IMR-90 (cell line): ENCODE results near the gene FNDC5. TPM values are rescaled to one million over a fixed set of nuclear protein-coding genes. Genes with fewer than 3 reads are reported as not detected.

ENCODE experiments used
- ATAC-seq: fragments of 200-7000 bp; cut with Tn5 transposase; 2 replicates; pipeline ENCODE4 v1.9.1; 2020; ENCODE audit warnings: low read depth, mild to moderate bottlenecking, moderate library complexity
- BruUV-seq: library from RNA; stranded (reverse); fragments of 400-500 nt; replicated peaks from 2 replicates; lab custom pipeline; 2021; lab: Mats Ljungman, UMichigan
- CTCF ChIA-PET: fragments of 300-600 bp; formaldehyde crosslinking; extraction: SDS; loops from one replicate; lab custom pipeline; 2021; ENCODE audit warnings: antibody characterized with exemption; lab: Yijun Ruan, JAX
- POLR2A ChIA-PET: fragments of 300-600 bp; sonication (Branson Sonifier 250); formaldehyde crosslinking; loops from one replicate; lab custom pipeline; 2022; ENCODE audit warnings: antibody characterized with exemption; ENCODE audit not compliant: unreplicated experiment; lab: Charles Lee
- DNase-seq: peaks from one replicate; pipeline ENCODE4 v3.0.0; 2013
- H2AFZ ChIP-seq: replicated peaks from 2 replicates; pipeline ENCODE3; 2013; ENCODE audit warnings: low read length, mild to moderate bottlenecking; ENCODE audit not compliant: poor library complexity
- H2AK5ac ChIP-seq: 2 replicates; pipeline ENCODE4 v1.6.1; 2013; ENCODE audit warnings: low read depth, low read length, inconsistent platforms
- H2AK9ac ChIP-seq: replicated peaks from 2 replicates; pipeline ENCODE3; 2013; ENCODE audit warnings: mild to moderate bottlenecking, low read depth, low read length, moderate library complexity; ENCODE audit not compliant: poor library complexity
- H2BK120ac ChIP-seq: 2 replicates; pipeline ENCODE4 v1.6.1; 2013; ENCODE audit warnings: low read depth, low read length, inconsistent platforms
- H2BK15ac ChIP-seq: 3 replicates; pipeline ENCODE4 v1.6.1; 2013; ENCODE audit warnings: low read depth, low read length, inconsistent platforms
- H2BK20ac ChIP-seq: 2 replicates; pipeline ENCODE4 v1.6.1; 2013; ENCODE audit warnings: low read depth, mild to moderate bottlenecking, inconsistent platforms, low read length, moderate library complexity
- H2BK5ac ChIP-seq: 2 replicates; pipeline ENCODE4 v1.6.1; 2013; ENCODE audit warnings: mild to moderate bottlenecking, low read depth, low read length, inconsistent platforms; ENCODE audit not compliant: poor library complexity, severe bottlenecking
- H3K14ac ChIP-seq: replicated peaks from 2 replicates; pipeline ENCODE4 v1.6.1; 2013; ENCODE audit warnings: low read depth, low read length, inconsistent platforms
- H3K18ac ChIP-seq: 2 replicates; pipeline ENCODE4 v1.6.1; 2013; ENCODE audit warnings: low read depth, low read length, control low read depth
- H3K23ac ChIP-seq: 2 replicates; pipeline ENCODE4 v1.6.1; 2013; ENCODE audit warnings: low read depth, low read length, inconsistent platforms
- H3K27ac ChIP-seq: 2 replicates; pipeline ENCODE4 v1.5.1; 2013; ENCODE audit warnings: mild to moderate bottlenecking, control low read depth, low read length; ENCODE audit not compliant: insufficient read depth
- H3K27me3 ChIP-seq: 2 replicates; pipeline ENCODE4 v1.6.1; 2013; ENCODE audit warnings: low read length; ENCODE audit not compliant: control insufficient read depth, insufficient read depth
- H3K36me3 ChIP-seq: 2 replicates; pipeline ENCODE4 v1.6.1; 2013; ENCODE audit warnings: low read length, mixed read lengths; ENCODE audit not compliant: control insufficient read depth, insufficient read depth
- H3K4ac ChIP-seq: 2 replicates; pipeline ENCODE4 v1.6.1; 2013; ENCODE audit warnings: low read depth, low read length, inconsistent platforms
- H3K4me1 ChIP-seq: 2 replicates; pipeline ENCODE4 v1.6.1; 2013; ENCODE audit warnings: low read length, mixed read lengths; ENCODE audit not compliant: control insufficient read depth, insufficient read depth
- H3K4me2 ChIP-seq: 2 replicates; pipeline ENCODE4 v1.6.1; 2013; ENCODE audit warnings: low read depth, mild to moderate bottlenecking, control low read depth, low read length, moderate library complexity
- H3K4me3 ChIP-seq: 2 replicates; pipeline ENCODE4 v1.5.1; 2013; ENCODE audit warnings: low read depth, mild to moderate bottlenecking, control low read depth, low read length, moderate library complexity; ENCODE audit not compliant: insufficient read depth
- H3K56ac ChIP-seq: 2 replicates; pipeline ENCODE4 v1.6.1; 2013; ENCODE audit warnings: low read length, inconsistent platforms; ENCODE audit not compliant: insufficient read depth; ENCODE audit errors: extremely low read depth
- H3K79me1 ChIP-seq, 2 experiments: 2 replicates each; pipeline ENCODE4 v1.6.1; 2013; ENCODE audit warnings: low read length in 2 of 2, inconsistent platforms in 1 of 2, low read depth in 1 of 2
- H3K9ac ChIP-seq: 2 replicates; pipeline ENCODE4 v1.6.1; 2013; ENCODE audit warnings: low read depth, low read length, control low read depth
- H3K9me1 ChIP-seq: 2 replicates; pipeline ENCODE4 v1.6.1; 2013; ENCODE audit warnings: low read length, inconsistent platforms; ENCODE audit not compliant: insufficient read depth
- H3K9me3 ChIP-seq: 2 replicates; pipeline ENCODE4 v1.6.1; 2013; ENCODE audit warnings: low read length; ENCODE audit not compliant: control insufficient read depth, insufficient read depth
- H4K20me1 ChIP-seq: 2 replicates; pipeline ENCODE4 v1.6.1; 2013; ENCODE audit warnings: low read length, inconsistent platforms; ENCODE audit not compliant: insufficient read depth
- H4K5ac ChIP-seq: 2 replicates; pipeline ENCODE4 v1.6.1; 2013; ENCODE audit warnings: mild to moderate bottlenecking, low read depth, low read length, control low read depth
- H4K8ac ChIP-seq, 2 experiments: 2 replicates each; pipeline ENCODE4 v1.6.1; 2013; ENCODE audit warnings: low read depth in 2 of 2, low read length in 2 of 2, control low read depth in 1 of 2, inconsistent platforms in 1 of 2
- H4K91ac ChIP-seq: 2 replicates; pipeline ENCODE4 v1.6.1; 2013; ENCODE audit warnings: low read depth, low read length, inconsistent platforms; ENCODE audit not compliant: insufficient read depth
- CHD1 ChIP-seq: IDR thresholded peaks from 2 replicates; pipeline ENCODE4 v1.6.1; 2012; ENCODE audit warnings: low read depth, low read length, improper control_type of control experiment
- FOS ChIP-seq: fragments of 150-350 bp; IDR thresholded peaks from 2 replicates; pipeline ENCODE4 v1.6.1; 2016; ENCODE audit warnings: low read depth, low read length
- MAFK ChIP-seq: IDR thresholded peaks from 2 replicates; pipeline ENCODE4 v1.6.1; 2012; ENCODE audit warnings: low read depth, low read length, improper control_type of control experiment
- MAZ ChIP-seq: IDR thresholded peaks from 2 replicates; pipeline ENCODE4 v1.6.1; 2012; ENCODE audit warnings: low read depth, mild to moderate bottlenecking, low read length, improper control_type of control experiment, moderate library complexity, borderline replicate concordance
- RAD21 ChIP-seq: IDR thresholded peaks from 2 replicates; pipeline ENCODE4 v1.6.1; 2012; ENCODE audit warnings: low read length, improper control_type of control experiment
- RCOR1 ChIP-seq: IDR thresholded peaks from 2 replicates; pipeline ENCODE4 v1.6.1; 2012; ENCODE audit warnings: mild to moderate bottlenecking, low read length, improper control_type of control experiment; ENCODE audit not compliant: insufficient replicate concordance
- WGBS, 2 experiments: methylation state at CpG; one replicate each; pipeline versions ENCODE4 v1.1.5 to v1.1.7; 2013; ENCODE audit warnings: missing lambda C conversion rate in 2 of 2; ENCODE audit not compliant: insufficient read length in 1 of 2; ENCODE audit errors: extremely low coverage in 2 of 2; 5-methylcytosine and 5-hydroxymethylcytosine counted together
- dilution Hi-C: fragments of 300-500 bp; cut with HindIII; formaldehyde crosslinking; loops from one replicate; pipeline ENCODE4 v1.14.3; 2018; ENCODE audit warnings: low sequenced_read_pairs; ENCODE audit not compliant: unreplicated experiment
- in situ Hi-C: fragments of 300-500 bp; cut with MboI; formaldehyde crosslinking; loops from 3 replicates; pipeline ENCODE4 v1.14.3; 2019; ENCODE audit warnings: low sequenced_read_pairs, inconsistent platforms, mixed read lengths
- intact Hi-C: fragments of 100-400 bp; cut with micrococcal nuclease; formaldehyde crosslinking; loops from 2 replicates; pipeline ENCODE4 v1.10.0; 2022
- polyA plus RNA-seq, 3 experiments: library from polyadenylated mRNA; depleted of rRNA; stranded (reverse); fragments of >200 nt; gene quantifications; 2 replicates each; pipeline ENCODE4 v1.2.3, GENCODE V29; 2012; ENCODE audit warnings: low replicate concordance in 1 of 3
- total RNA-seq: library from RNA; depleted of rRNA; stranded (reverse); fragments of >200 nt; gene quantifications from 2 replicates; pipeline ENCODE4 v1.2.3, GENCODE V29; 2012
- TF ChIP-seq, protein P1 (sequence below): fragments of 150-350 bp; IDR thresholded peaks from 2 replicates; pipeline ENCODE4 v1.6.1; 2017; ENCODE audit warnings: mild to moderate bottlenecking, antibody characterized with exemption, low read length, low read depth
- TF ChIP-seq, protein P2 (sequence below): conservative IDR thresholded peaks from 2 replicates; pipeline ENCODE4 v1.5.1; 2012; ENCODE audit warnings: mild to moderate bottlenecking, low read depth, low read length, improper control_type of control experiment

Gene FNDC5
- total and polyA plus RNA-seq, 2 of the 4 experiments (the other 2 are of a cell fraction): 1.2 to 1.6 TPM

DNA sequence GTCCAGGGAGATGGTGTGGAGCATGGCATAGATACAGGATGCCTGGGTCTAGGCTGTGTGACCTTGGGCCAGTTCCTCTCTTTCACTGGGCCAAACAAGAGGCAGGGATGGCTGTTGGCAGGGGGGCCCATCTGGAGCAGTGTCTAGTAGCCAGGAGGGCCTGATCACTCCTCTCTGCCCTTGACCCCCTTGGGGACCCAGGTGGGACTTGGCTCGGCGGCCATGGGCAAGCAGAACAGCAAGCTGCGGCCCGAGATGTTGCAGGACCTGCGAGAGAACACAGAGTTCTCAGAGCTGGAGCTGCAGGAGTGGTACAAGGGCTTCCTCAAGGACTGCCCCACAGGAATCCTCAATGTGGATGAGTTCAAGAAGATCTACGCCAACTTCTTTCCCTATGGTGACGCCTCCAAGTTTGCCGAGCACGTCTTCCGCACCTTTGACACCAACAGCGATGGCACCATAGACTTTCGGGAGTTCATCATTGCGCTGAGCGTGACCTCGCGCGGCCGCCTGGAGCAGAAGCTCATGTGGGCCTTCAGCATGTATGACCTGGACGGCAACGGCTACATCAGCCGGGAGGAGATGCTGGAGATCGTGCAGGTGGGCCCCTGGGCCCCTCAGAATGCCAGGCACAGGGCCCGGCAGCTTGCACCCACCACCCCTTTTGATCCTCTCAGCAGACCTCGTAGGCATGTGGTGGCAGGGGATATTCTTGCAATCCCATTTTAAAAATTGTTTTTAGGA is 18.1 kb upstream of the FNDC5 start:
- no peak overlapping the region for H3K4me3 ChIP-seq
- DNase-seq (no peak), ATAC-seq (no peak)
- peaks cover 3% of the 10 kb centered on the region; the same call in 1 of the 2 replicates for H4K20me1 ChIP-seq
- no peak overlapping the region for H3K56ac ChIP-seq
- peaks cover 4% of the 10 kb centered on the region; the same call in 1 of the 2 replicates for H3K9me1 ChIP-seq
- no peak overlapping the region for H3K14ac ChIP-seq
- no TSS peak for BruUV-seq
- no peak overlapping the region for H3K23ac ChIP-seq
- H3K9ac ChIP-seq: no peak overlapping the region
- H3K27ac ChIP-seq: no peak overlapping the region
- POLR2A ChIA-PET: no interaction called here
- no peaks in the 10 kb centered on the region for H3K79me1 ChIP-seq
- no peak for TF ChIP-seq RAD21
- TF ChIP-seq MAZ: no peak
- no peak for TF ChIP-seq MAFK
- TF ChIP-seq, protein P1, sequence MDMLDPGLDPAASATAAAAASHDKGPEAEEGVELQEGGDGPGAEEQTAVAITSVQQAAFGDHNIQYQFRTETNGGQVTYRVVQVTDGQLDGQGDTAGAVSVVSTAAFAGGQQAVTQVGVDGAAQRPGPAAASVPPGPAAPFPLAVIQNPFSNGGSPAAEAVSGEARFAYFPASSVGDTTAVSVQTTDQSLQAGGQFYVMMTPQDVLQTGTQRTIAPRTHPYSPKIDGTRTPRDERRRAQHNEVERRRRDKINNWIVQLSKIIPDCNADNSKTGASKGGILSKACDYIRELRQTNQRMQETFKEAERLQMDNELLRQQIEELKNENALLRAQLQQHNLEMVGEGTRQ: no peak
- TF ChIP-seq, protein P2, sequence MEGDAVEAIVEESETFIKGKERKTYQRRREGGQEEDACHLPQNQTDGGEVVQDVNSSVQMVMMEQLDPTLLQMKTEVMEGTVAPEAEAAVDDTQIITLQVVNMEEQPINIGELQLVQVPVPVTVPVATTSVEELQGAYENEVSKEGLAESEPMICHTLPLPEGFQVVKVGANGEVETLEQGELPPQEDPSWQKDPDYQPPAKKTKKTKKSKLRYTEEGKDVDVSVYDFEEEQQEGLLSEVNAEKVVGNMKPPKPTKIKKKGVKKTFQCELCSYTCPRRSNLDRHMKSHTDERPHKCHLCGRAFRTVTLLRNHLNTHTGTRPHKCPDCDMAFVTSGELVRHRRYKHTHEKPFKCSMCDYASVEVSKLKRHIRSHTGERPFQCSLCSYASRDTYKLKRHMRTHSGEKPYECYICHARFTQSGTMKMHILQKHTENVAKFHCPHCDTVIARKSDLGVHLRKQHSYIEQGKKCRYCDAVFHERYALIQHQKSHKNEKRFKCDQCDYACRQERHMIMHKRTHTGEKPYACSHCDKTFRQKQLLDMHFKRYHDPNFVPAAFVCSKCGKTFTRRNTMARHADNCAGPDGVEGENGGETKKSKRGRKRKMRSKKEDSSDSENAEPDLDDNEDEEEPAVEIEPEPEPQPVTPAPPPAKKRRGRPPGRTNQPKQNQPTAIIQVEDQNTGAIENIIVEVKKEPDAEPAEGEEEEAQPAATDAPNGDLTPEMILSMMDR: no peak
- TF ChIP-seq FOS: no peak
- TF ChIP-seq CHD1: no peak
- TF ChIP-seq RCOR1: no peak
- no peak overlapping the region for H4K5ac ChIP-seq
- dilution Hi-C loops (no loop called here), intact Hi-C loops (loop anchor here (5.0 kb wide), 1 partner anchor 487 kb away; no protein-coding TSS in a partner anchor), in situ Hi-C loops (no loop called here)
- no peak overlapping the region for H2AFZ ChIP-seq
- H3K4me1 ChIP-seq: no peaks in the 10 kb centered on the region; the same call in 1 of the 2 replicates
- H2BK20ac ChIP-seq: no peak overlapping the region
- CTCF ChIA-PET: no interaction called here
- no peak overlapping the region for H3K4ac ChIP-seq
- WGBS, 2 experiments: 88% methylated on average over 13 of the region's 24 CpGs; no CpG with 5 or more reads in 1 of the 2 experiments
- H3K18ac ChIP-seq: no peak overlapping the region
- no peak overlapping the region for H2AK9ac ChIP-seq
- no peak overlapping the region for H4K91ac ChIP-seq
- no peak overlapping the region for H3K4me2 ChIP-seq
- peaks cover 2% of the 10 kb centered on the region; the same call in 1 of the 2 replicates for H3K9me3 ChIP-seq
- H2AK5ac ChIP-seq: no peak overlapping the region
- H2BK5ac ChIP-seq: no peak overlapping the region
- H3K27me3 ChIP-seq: peaks cover 67% of the 10 kb centered on the region
- no peaks in the 10 kb centered on the region for H3K36me3 ChIP-seq
- no peak overlapping the region for H4K8ac ChIP-seq
- no peak overlapping the region for H2BK15ac ChIP-seq
- H2BK120ac ChIP-seq: no peak overlapping the region
